NCI-H526 (cell line): ENCODE data around the gene CDK11A.
"Not testable (repeated sequence)": the region's sequence is repeated elsewhere in the genome, so short reads cannot be mapped to it uniquely, and the experiment has no call there.

Experiments
- DNase-seq, 2 experiments: peaks; one replicate each; lab custom pipeline; 2025; lab: John Stamatoyannopoulos, UW

The CDK11A gene

GRCh38 chr1:1684031-1684681 lies 40.0 kb downstream of the CDK11A start:
- DNase-seq: no peak

- no peak for DNase-seq
Observed at GRCh38 chr1:1683104-1683905, 40.9 kb downstream of the CDK11A start.

- DNase-seq: no peak
Observed at GRCh38 chr1:1680912-1681273, 43.3 kb downstream of the CDK11A start.

GRCh38 chr1:1680031-1680911 lies 43.9 kb downstream of the CDK11A start:
- no peak for DNase-seq

- peak in 1 of 2 experiments; percentile 31 for DNase-seq
Observed at GRCh38 chr1:1678581-1679380, 45.4 kb downstream of the CDK11A start.

GRCh38 chr1:1677718-1678580 lies 46.2 kb downstream of the CDK11A start:
- no peak for DNase-seq

- DNase-seq: not testable (repeated sequence)
Observed at GRCh38 chr1:1676087-1676486, 48.1 kb downstream of the CDK11A start.

- not testable (repeated sequence) for DNase-seq
Observed at GRCh38 chr1:1675218-1675617, 48.9 kb downstream of the CDK11A start.

- not testable (repeated sequence) for DNase-seq
Observed at GRCh38 chr1:1674806-1675205, 49.4 kb downstream of the CDK11A start.

GRCh38 chr1:1672181-1672965 lies 51.8 kb downstream of the CDK11A start:
- DNase-seq: no peak

GRCh38 chr1:1671365-1672119 lies 52.6 kb downstream of the CDK11A start:
- DNase-seq: no peak

- no peak for DNase-seq
Observed at GRCh38 chr1:1670866-1671265, 53.3 kb downstream of the CDK11A start.

- DNase-seq: no peak
Observed at GRCh38 chr1:1669468-1670440, 54.4 kb downstream of the CDK11A start.

GRCh38 chr1:1666526-1666925 lies 57.6 kb downstream of the CDK11A start:
- no peak for DNase-seq

- peak in 1 of 2 experiments; percentile 21 for DNase-seq
Observed at GRCh38 chr1:1665815-1666251, 58.3 kb downstream of the CDK11A start.

- DNase-seq: no peak
Observed at GRCh38 chr1:1664941-1665814, 59.0 kb downstream of the CDK11A start.

- DNase-seq: not testable (repeated sequence)
Observed at GRCh38 chr1:1664318-1664717, 59.8 kb downstream of the CDK11A start.
